Measurements from ENCODE around the gene UBE2O.

The UBE2O gene

GRCh38 chr17:76445697-76446448 is 7.1 kb downstream of the UBE2O start:
- intact Hi-C loops (cut with DNase I; ENCODE audit: low total_unique reads) = no loop called here
- peaks cover 0 to 30% (median 7%) of the 10 kb centered on the region in 4 donors for H3K4me1 ChIP-seq

GRCh38 chr17:76444518-76445311 is 8.2 kb downstream of the UBE2O start:
- intact Hi-C loops (cut with DNase I; ENCODE audit: low total_unique reads) = no loop called here
- H3K4me1 ChIP-seq = peaks cover 0 to 29% (median 7%) of the 10 kb centered on the region in 4 donors

More at GRCh38 chr17:76445697-76446448, 7.1 kb downstream of the UBE2O start:
- Histone ChIP-seq H3K9me3 (no peaks in the 10 kb centered on the region), H3K27ac (no peak overlapping the region), H3K4me3 (no peak overlapping the region), H3K36me3 (no peaks in the 10 kb centered on the region), H3K27me3 (no peaks in the 10 kb centered on the region)
- peak in 1 of 2 donors; percentile 32 for DNase-seq
- no peak for TF ChIP-seq CTCF (IDR thresholded peaks at IDR 0.05)

GRCh38 chr17:76442341-76443338 is 10.3 kb downstream of the UBE2O start:
- no peak for DNase-seq
- no peak overlapping the region for H3K4me3 ChIP-seq
- H3K4me1 ChIP-seq = peaks cover 0 to 13% (median 3%) of the 10 kb centered on the region in 4 donors
- no peaks in the 10 kb centered on the region for H3K36me3 ChIP-seq
- H3K27ac ChIP-seq = no peak overlapping the region
- intact Hi-C loops (cut with DNase I; ENCODE audit: low total_unique reads) = no loop called here
- no peaks in the 10 kb centered on the region for H3K9me3 ChIP-seq
- TF ChIP-seq CTCF (IDR thresholded peaks at IDR 0.05) = no peak
- no peaks in the 10 kb centered on the region for H3K27me3 ChIP-seq

More at GRCh38 chr17:76444518-76445311, 8.2 kb downstream of the UBE2O start:
- Histone ChIP-seq H3K36me3 (no peaks in the 10 kb centered on the region), H3K27ac (no peak overlapping the region), H3K4me3 (no peak overlapping the region), H3K27me3 (no peaks in the 10 kb centered on the region), H3K9me3 (no peaks in the 10 kb centered on the region)
- peak in 1 of 2 donors; percentile 28 for DNase-seq
- TF ChIP-seq CTCF (IDR thresholded peaks at IDR 0.05) = no peak

- no peak for DNase-seq
- no peak for TF ChIP-seq CTCF (IDR thresholded peaks at IDR 0.05)
- Histone ChIP-seq H3K4me1 (peaks cover 0 to 5% (median 2%) of the 10 kb centered on the region in 4 donors), H3K4me3 (no peak overlapping the region), H3K36me3 (no peaks in the 10 kb centered on the region), H3K27ac (no peak overlapping the region), H3K27me3 (no peaks in the 10 kb centered on the region), H3K9me3 (no peaks in the 10 kb centered on the region)
- intact Hi-C loops (cut with DNase I; ENCODE audit: low total_unique reads) = no loop called here
These were observed 11.1 kb downstream of the UBE2O start for GRCh38 chr17:76441686-76442340.
